Measurements from ENCODE around the gene ETV4. TPM values are rescaled to one million over a fixed set of nuclear protein-coding genes. Genes with fewer than 3 reads are reported as not detected.

The ETV4 gene
- 12.1 TPM for total RNA-seq

GRCh38 chr17:43546319-43547188 lies at the start of gene ETV4:
TSS of gene ETV4 (minus strand) at chr17:43546340. CDS start at chr17:43545617, 723 bp downstream.

GRCh38 chr17:43483674-43484551 lies 62.2 kb downstream of the ETV4 start, which contains the start of gene DHX8:
TSS of gene DHX8 (plus strand) at chr17:43483975. CDS start at chr17:43484038, 63 bp downstream.

Other genes with a start within 250 kb of the ETV4 start
- gene ARL4D, start 147.3 kb downstream of the ETV4 start, total RNA-seq = 20.8 TPM
- gene DHX8, start 62.4 kb downstream of the ETV4 start, total RNA-seq = 40.5 TPM
- gene MEOX1, start 115.6 kb upstream of the ETV4 start, total RNA-seq = 9.7 TPM
- 12.2 TPM for gene SOST, start 212.5 kb upstream of the ETV4 start, total RNA-seq
- 50.0 TPM for gene DUSP3, start 232.6 kb upstream of the ETV4 start, total RNA-seq
- not detected for gene CFAP97D1, start 234.1 kb upstream of the ETV4 start, total RNA-seq